Caco-2 (cell line): ENCODE data around the gene AOPEP. TPM values are rescaled to one million over a fixed set of nuclear protein-coding genes. Genes with fewer than 3 reads are reported as not detected.
A peak's percentile ranks its signal among the peaks of the same experiment; 100 is the strongest.

Experiments
- BruUV-seq: library from RNA; stranded (reverse); fragments of 400-500 nt; replicated peaks from 2 replicates; lab custom pipeline; 2021; lab: Mats Ljungman, UMichigan
- CTCF ChIA-PET: fragments of 300-600 bp; sonication (Branson Sonifier 250); formaldehyde crosslinking; loops from one replicate; lab custom pipeline; 2022; ENCODE audit warnings: antibody characterized with exemption; lab: Charles Lee
- POLR2A ChIA-PET: fragments of 300-600 bp; sonication (Branson Sonifier 250); formaldehyde crosslinking; loops from one replicate; lab custom pipeline; 2022; ENCODE audit warnings: antibody characterized with exemption; lab: Charles Lee
- DNase-seq, 2 experiments: peaks; one replicate each; pipeline versions ENCODE4 v3.0.0 to v3.0.0-alpha.2; 2020 to 2022
- H3K27me3 ChIP-seq: replicated peaks from 2 replicates; pipeline ENCODE4 v1.6.0; 2011; ENCODE audit warnings: low read length; ENCODE audit not compliant: control insufficient read depth, insufficient read depth
- H3K36me3 ChIP-seq: 2 replicates; pipeline ENCODE4 v1.5.1; 2011; ENCODE audit warnings: low read length; ENCODE audit not compliant: control insufficient read depth, insufficient read depth
- H3K4me1 ChIP-seq: fragments of 250-450 bp; sonication (Bioruptor Pico); 2 replicates; pipeline ENCODE4 v1.5.1; 2020; ENCODE audit warnings: mild to moderate bottlenecking
- H3K4me3 ChIP-seq: 2 replicates; pipeline ENCODE4 v1.5.1; 2011; ENCODE audit warnings: low read depth, mild to moderate bottlenecking, control low read depth, low read length
- H3K9me3 ChIP-seq: fragments of 250-450 bp; sonication (Bioruptor Pico); 2 replicates; pipeline ENCODE4 v1.5.1; 2020; ENCODE audit warnings: mild to moderate bottlenecking, moderate library complexity
- H3K27ac Mint-ChIP-seq: one replicate; pipeline ENCODE4 v1.8.0; 2022; ENCODE audit warnings: mixed read lengths; ENCODE audit not compliant: unreplicated experiment
- H3K27me3 Mint-ChIP-seq: one replicate; pipeline ENCODE4 v1.8.0; 2022; ENCODE audit warnings: mixed read lengths; ENCODE audit not compliant: insufficient read depth, unreplicated experiment
- H3K36me3 Mint-ChIP-seq: one replicate; pipeline ENCODE4 v1.8.0; 2022; ENCODE audit warnings: mild to moderate bottlenecking, mixed read lengths; ENCODE audit not compliant: insufficient read depth, unreplicated experiment
- H3K4me1 Mint-ChIP-seq: one replicate; pipeline ENCODE4 v1.8.0; 2022; ENCODE audit warnings: low read depth, mixed read lengths; ENCODE audit not compliant: unreplicated experiment
- H3K4me3 Mint-ChIP-seq: one replicate; pipeline ENCODE4 v1.8.0; 2022; ENCODE audit warnings: mild to moderate bottlenecking, moderate library complexity, mixed read lengths; ENCODE audit not compliant: unreplicated experiment
- H3K9me3 Mint-ChIP-seq: one replicate; pipeline ENCODE4 v1.8.0; 2022; ENCODE audit warnings: mixed read lengths; ENCODE audit not compliant: unreplicated experiment
- intact Hi-C: fragments of 100-400 bp; cut with micrococcal nuclease; formaldehyde crosslinking; loops from one replicate; pipeline ENCODE4 v1.10.0; 2022; ENCODE audit not compliant: unreplicated experiment
- total RNA-seq: library from RNA; stranded (reverse); gene quantifications from 2 replicates; pipeline ENCODE4 v1.2.3, GENCODE V29; 2022
- TF ChIP-seq, protein P1 (sequence below), 2 experiments: fragments of 200-600 bp in 1 of 2; IDR thresholded peaks; 1 replicate in 1 of 2; 2 replicates in 1 of 2; pipeline versions ENCODE4 v1.5.1 to v1.8.0; 2011 to 2022; ENCODE audit warnings: antibody characterized with exemption in 1 of 2, control low read depth in 1 of 2, inconsistent platforms in 1 of 2, low read depth in 1 of 2, low read length in 1 of 2, mild to moderate bottlenecking in 1 of 2, moderate library complexity in 1 of 2; ENCODE audit not compliant: insufficient read depth in 1 of 2, severe bottlenecking in 1 of 2, unreplicated experiment in 1 of 2

The AOPEP gene
- total RNA-seq, 1 experiment from 2014 or later: 63.3 TPM

DNA sequence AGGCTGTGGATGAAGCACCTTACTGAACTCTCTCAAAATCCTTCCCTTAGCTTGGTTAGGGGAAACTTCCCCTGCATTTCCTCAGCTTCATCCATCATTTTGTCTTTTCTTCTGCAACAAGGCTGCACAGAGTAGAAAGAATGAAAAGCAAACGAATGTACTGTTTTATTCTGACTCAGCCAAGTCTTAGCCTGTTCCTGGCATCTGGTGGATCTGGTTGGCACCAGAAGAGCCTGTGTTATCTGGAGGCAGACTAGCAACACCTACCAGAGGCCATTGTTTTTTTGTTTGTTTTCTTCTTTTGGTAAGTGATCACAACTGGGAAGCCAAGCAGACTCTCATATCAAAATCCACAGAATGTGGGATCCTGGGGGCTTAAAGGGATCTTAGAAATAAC, 390.3 kb downstream of the AOPEP start:
- H3K36me3 Mint-ChIP-seq: peaks cover 29% of the 10 kb centered on the region
- intact Hi-C loops: no loop called here
- H3K27me3 Mint-ChIP-seq: no peaks in the 10 kb centered on the region
- no peaks in the 10 kb centered on the region for H3K9me3 Mint-ChIP-seq
- no TSS peak for BruUV-seq
- Histone ChIP-seq H3K4me1 (no peaks in the 10 kb centered on the region), H3K4me3 (no peak overlapping the region), H3K27me3 (no peaks in the 10 kb centered on the region), H3K36me3 (0 out of 2 replicates have a peak, but pooled peaks cover 2% of the 10 kb centered on the region), H3K9me3 (no peaks in the 10 kb centered on the region)
- ChIA-PET CTCF (no interaction called here), POLR2A (interaction anchor here (0.5 kb wide), 1 partner anchor 148 kb away, joined by 8 read pairs; no protein-coding TSS in a partner anchor)
- H3K4me3 Mint-ChIP-seq: no peak overlapping the region
- no peaks in the 10 kb centered on the region for H3K4me1 Mint-ChIP-seq
- DNase-seq: no peak
- no peak overlapping the region for H3K27ac Mint-ChIP-seq
- TF ChIP-seq, protein P1, sequence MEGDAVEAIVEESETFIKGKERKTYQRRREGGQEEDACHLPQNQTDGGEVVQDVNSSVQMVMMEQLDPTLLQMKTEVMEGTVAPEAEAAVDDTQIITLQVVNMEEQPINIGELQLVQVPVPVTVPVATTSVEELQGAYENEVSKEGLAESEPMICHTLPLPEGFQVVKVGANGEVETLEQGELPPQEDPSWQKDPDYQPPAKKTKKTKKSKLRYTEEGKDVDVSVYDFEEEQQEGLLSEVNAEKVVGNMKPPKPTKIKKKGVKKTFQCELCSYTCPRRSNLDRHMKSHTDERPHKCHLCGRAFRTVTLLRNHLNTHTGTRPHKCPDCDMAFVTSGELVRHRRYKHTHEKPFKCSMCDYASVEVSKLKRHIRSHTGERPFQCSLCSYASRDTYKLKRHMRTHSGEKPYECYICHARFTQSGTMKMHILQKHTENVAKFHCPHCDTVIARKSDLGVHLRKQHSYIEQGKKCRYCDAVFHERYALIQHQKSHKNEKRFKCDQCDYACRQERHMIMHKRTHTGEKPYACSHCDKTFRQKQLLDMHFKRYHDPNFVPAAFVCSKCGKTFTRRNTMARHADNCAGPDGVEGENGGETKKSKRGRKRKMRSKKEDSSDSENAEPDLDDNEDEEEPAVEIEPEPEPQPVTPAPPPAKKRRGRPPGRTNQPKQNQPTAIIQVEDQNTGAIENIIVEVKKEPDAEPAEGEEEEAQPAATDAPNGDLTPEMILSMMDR (IDR thresholded peaks at IDR 0.05; ENCODE audit: insufficient read depth in 1 of 2, low read depth in 1 of 2, low read length in 1 of 2, severe bottlenecking in 1 of 2, unreplicated experiment in 1 of 2): no peak

GRCh38 chr9:95118596-95118995, 392.1 kb downstream of the AOPEP start:
- Mint-ChIP-seq H3K27ac (peak overlapping the region; percentile 10), H3K36me3 (peaks cover 23% of the 10 kb centered on the region), H3K4me1 (no peaks in the 10 kb centered on the region), H3K4me3 (no peak overlapping the region), H3K27me3 (no peaks in the 10 kb centered on the region), H3K9me3 (no peaks in the 10 kb centered on the region)
- H3K27me3 ChIP-seq: no peaks in the 10 kb centered on the region
- TF ChIP-seq, protein P1 (IDR thresholded peaks at IDR 0.05; ENCODE audit: insufficient read depth in 1 of 2, low read depth in 1 of 2, low read length in 1 of 2, severe bottlenecking in 1 of 2, unreplicated experiment in 1 of 2): no peak
- no peaks in the 10 kb centered on the region for H3K4me1 ChIP-seq
- no TSS peak for BruUV-seq
- ChIA-PET POLR2A (no interaction called here), CTCF (no interaction called here)
- no peak for DNase-seq
- no peaks in the 10 kb centered on the region for H3K36me3 ChIP-seq
- intact Hi-C loops: no loop called here
- no peak overlapping the region for H3K4me3 ChIP-seq
- no peaks in the 10 kb centered on the region for H3K9me3 ChIP-seq

DNA sequence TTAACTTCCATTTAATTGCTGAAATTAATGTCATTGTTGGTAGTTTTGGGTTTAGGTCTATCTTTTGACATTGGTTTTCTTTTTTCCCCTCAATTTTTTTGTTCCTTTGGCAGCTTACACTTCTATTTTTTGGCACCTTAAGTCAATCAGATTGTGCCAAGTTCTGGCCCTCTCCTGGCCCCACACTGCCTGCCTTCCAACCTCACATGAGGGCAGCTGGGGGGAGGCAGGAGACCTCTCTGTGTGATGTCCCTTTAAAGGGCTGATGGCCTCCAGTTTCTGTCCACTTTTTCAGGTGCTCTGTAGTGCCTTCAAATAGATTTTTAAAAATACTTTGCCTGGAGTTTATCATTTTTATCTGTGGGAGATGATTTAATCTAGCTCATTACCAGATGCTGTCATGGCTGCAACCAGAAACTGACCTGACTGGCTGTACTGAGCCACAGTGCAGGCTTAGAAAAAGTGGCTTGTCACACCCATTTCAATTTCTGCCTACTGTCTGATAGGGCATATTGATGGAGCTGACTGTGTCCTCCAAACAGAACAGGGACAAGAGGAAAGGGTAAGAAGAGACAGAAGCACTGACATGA, 394.4 kb downstream of the AOPEP start:
- no peaks in the 10 kb centered on the region for H3K4me1 Mint-ChIP-seq
- TF ChIP-seq, protein P1 (IDR thresholded peaks at IDR 0.05; ENCODE audit: insufficient read depth in 1 of 2, low read depth in 1 of 2, low read length in 1 of 2, severe bottlenecking in 1 of 2, unreplicated experiment in 1 of 2): no peak
- H3K9me3 Mint-ChIP-seq: no peaks in the 10 kb centered on the region
- intact Hi-C loops: no loop called here
- BruUV-seq: no TSS peak
- Histone ChIP-seq H3K4me3 (no peak overlapping the region), H3K36me3 (no peaks in the 10 kb centered on the region), H3K4me1 (no peaks in the 10 kb centered on the region), H3K9me3 (no peaks in the 10 kb centered on the region), H3K27me3 (no peaks in the 10 kb centered on the region)
- DNase-seq: no peak
- no peak overlapping the region for H3K27ac Mint-ChIP-seq
- peaks cover 28% of the 10 kb centered on the region for H3K36me3 Mint-ChIP-seq
- CTCF ChIA-PET: no interaction called here
- H3K4me3 Mint-ChIP-seq: no peak overlapping the region
- POLR2A ChIA-PET: no interaction called here
- H3K27me3 Mint-ChIP-seq: no peaks in the 10 kb centered on the region
